ENCODE measurements around the gene NTSR1. TPM values are rescaled to one million over a fixed set of nuclear protein-coding genes. Genes with fewer than 3 reads are reported as not detected.

Gene NTSR1
- total and polyA plus RNA-seq, 2 of the 8 experiments (the other 6 are each of a cell fraction or from before 2014, with no cell fraction given), result 0.53 to 0.89 TPM

GRCh38 chr20:62736026-62736406, 27.4 kb downstream of the NTSR1 start (continued):
- TF ChIP-seq CBX5 (IDR thresholded peaks at IDR 0.05; ENCODE audit: low read depth, low read length) (no peak), SP2 (IDR thresholded peaks at IDR 0.05; ENCODE audit: low read length) (no peak), SP1 (IDR thresholded peaks at IDR 0.05; ENCODE audit: low read depth, low read length) (no peak), SP4 (IDR thresholded peaks at IDR 0.05; ENCODE audit: low read length) (no peak), CHD2 (IDR thresholded peaks at IDR 0.05; ENCODE audit: low read length) (no peak), SUZ12 (IDR thresholded peaks at IDR 0.05; ENCODE audit: low read length) (no peak)
